GM13976 (cell line): ENCODE results near the gene PTPRA.

Experiments used
- DNase-seq: peaks from one replicate; pipeline ENCODE4 v3.0.0; 2012; ENCODE audit warnings: low spot score
- CTCF ChIP-seq: IDR thresholded peaks from 2 replicates; pipeline ENCODE4 v1.5.1; 2012; ENCODE audit warnings: borderline replicate concordance, mild to moderate bottlenecking; ENCODE audit not compliant: insufficient read depth; ENCODE audit errors: extremely low read depth, missing control alignments, control extremely low read depth
- in situ Hi-C: fragments of 300-500 bp; cut with MboI; formaldehyde crosslinking; loops from one replicate; pipeline ENCODE4 v1.12.0; 2022; ENCODE audit warnings: low sequenced_read_pairs, mixed read lengths, inconsistent platforms; ENCODE audit not compliant: unreplicated experiment

The PTPRA gene

GRCh38 chr20:2981646-2982045 is 108.4 kb downstream of the PTPRA start:
- in situ Hi-C loops, result no loop called here
- DNase-seq, result no peak
- TF ChIP-seq CTCF, result no peak

DNA sequence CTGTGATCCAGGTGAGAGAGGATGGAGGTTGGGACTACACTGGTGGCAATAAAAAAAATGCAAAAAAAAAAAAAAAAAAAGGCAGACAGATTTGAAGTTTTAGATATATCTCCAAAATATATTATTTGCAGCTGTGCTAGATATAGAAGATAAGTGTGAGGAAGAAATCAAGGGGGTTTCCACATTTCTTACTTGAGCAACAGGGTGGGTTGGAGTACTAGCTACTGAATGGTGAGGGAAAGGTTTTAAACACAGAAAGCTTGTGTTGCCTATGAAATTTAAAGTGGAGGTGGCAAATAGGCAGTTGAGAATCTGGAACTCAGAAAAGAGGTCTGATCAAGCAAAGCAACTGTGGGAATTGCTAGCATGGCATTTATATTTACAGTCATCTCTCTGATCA is 110.2 kb downstream of the PTPRA start:
- no peak for DNase-seq
- in situ Hi-C loops, result no loop called here
- TF ChIP-seq CTCF, result no peak

DNA sequence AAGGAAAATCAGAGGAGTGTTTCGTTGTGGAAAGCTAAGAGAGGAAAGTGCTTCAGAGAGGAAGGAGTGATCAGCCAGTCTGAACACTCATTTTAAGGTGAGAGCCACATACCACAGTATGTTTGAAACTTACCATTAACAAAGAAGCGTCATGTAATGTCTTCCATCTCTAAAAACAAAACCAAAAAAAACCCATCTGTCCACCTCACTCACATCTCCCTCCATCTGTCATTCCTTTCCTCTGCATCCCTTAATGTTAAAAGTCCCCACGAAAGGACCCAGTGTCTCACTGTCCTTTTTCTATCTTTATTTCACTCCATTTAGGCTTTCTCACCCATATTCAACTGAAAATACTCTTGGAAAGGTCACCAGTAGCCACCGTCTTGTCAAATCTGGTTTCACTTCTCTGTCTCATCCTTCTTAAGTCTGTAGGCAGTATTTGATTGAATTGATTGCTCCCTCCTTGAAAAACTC is 110.8 kb downstream of the PTPRA start:
- no peak for TF ChIP-seq CTCF
- in situ Hi-C loops, result no loop called here
- peak; percentile 49 for DNase-seq

DNA sequence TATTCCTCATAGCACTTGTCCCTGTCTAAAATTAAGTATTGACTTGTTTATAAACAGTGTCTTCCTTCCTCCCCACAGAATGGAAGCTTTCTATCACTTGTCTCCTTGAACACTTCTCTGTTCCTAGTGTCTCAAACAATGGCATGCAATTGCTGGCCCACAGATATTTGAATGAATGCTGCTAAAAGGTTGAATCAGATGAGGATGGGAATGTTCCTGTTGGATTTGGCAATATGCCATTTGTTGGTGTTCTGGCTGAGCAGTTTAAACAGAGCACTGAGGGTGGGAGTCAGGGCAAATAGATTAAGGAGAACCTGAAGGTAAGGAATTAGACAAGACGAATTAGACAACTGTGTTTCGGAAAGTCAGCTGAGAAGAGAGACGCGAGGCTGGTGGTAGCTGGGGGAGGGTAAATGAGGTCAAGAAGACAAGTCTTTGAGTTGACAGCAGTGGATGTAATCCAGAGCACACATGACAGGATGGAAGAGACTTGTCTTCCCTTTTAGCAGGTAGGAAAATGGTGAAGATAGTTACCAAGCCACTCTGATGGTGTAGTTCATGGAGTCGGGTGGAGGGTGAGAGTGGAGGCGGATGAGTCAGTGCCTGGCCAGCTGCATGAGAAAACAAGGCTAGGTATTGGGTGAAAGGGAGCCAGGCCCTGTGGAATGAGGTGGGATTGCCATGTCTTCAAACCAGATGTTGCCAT is 111.8 kb downstream of the PTPRA start:
- no peak for DNase-seq
- in situ Hi-C loops, result no loop called here
- no peak for TF ChIP-seq CTCF

GRCh38 chr20:2986466-2986865 is 113.2 kb downstream of the PTPRA start:
- in situ Hi-C loops, result no loop called here
- no peak for DNase-seq
- TF ChIP-seq CTCF, result no peak

DNA sequence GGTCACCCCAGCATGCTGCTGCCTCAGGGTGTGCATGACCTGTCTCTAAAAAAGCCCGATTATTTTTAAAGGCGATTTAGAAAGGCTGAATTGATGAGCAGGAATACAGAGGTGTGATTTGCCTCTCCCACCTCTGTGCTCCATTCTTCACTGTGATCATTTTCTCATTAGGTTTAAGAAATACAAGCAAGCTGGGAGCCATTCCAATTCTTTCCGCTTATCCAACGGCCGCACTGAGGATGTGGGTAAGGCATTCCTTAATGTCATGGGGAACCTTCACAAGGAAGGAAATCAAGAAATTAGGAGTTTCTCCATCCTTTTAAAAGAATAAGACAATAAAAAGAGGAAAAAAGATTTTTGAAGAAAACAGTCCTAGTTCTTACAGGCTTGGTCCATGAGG is 114.6 kb downstream of the PTPRA start:
- in situ Hi-C loops, result no loop called here
- no peak for DNase-seq
- TF ChIP-seq CTCF, result no peak
